CD4-positive, CD25-positive, alpha-beta regulatory T cell (primary cell): Measurements from ENCODE around the gene MYOD1. TPM values are rescaled to one million over a fixed set of nuclear protein-coding genes. Genes with fewer than 3 reads are reported as not detected.
A peak's percentile ranks its signal among the peaks of the same experiment; 100 is the strongest.

Experiments
- ATAC-seq, 2 donors: fragments of 150-1000 bp; cut with Tn5 transposase; one replicate each; pipeline ENCODE4 v1.10.0; 2021; ENCODE audit warnings: low read depth in 2 of 2, moderate number of reproducible peaks in 2 of 2, moderate library complexity in 1 of 2
- DNase-seq, 3 donors: peaks; one replicate each; pipeline versions ENCODE4 v3.0.0 to v3.0.0-alpha.2; 2012 to 2022; ENCODE audit warnings: mixed read lengths in 1 of 3
- H3K27ac ChIP-seq: one replicate; pipeline ENCODE4 v1.7.0; 2013; ENCODE audit warnings: mild to moderate bottlenecking, low read length; ENCODE audit not compliant: insufficient read depth, poor library complexity, severe bottlenecking
- H3K27me3 ChIP-seq: one replicate; pipeline ENCODE4 v1.7.0; 2013; ENCODE audit warnings: low read length; ENCODE audit not compliant: control insufficient read depth, insufficient read depth
- H3K36me3 ChIP-seq: one replicate; pipeline ENCODE4 v1.7.0; 2013; ENCODE audit warnings: mild to moderate bottlenecking, low read length, moderate library complexity; ENCODE audit not compliant: control insufficient read depth, insufficient read depth
- H3K4me1 ChIP-seq: 2 replicates; pipeline ENCODE4 v1.7.0; 2013; ENCODE audit warnings: mild to moderate bottlenecking, low read length; ENCODE audit not compliant: insufficient read depth, control insufficient read depth, poor library complexity, severe bottlenecking
- H3K4me3 ChIP-seq: one replicate; pipeline ENCODE4 v1.7.0; 2013; ENCODE audit warnings: low read depth, mild to moderate bottlenecking, low read length, moderate library complexity
- H3K9me3 ChIP-seq, 2 experiments: 1 replicate in 1 of 2; 2 replicates in 1 of 2; pipeline ENCODE4 v1.7.0; 2013; ENCODE audit warnings: low read length in 2 of 2, mild to moderate bottlenecking in 1 of 2, moderate library complexity in 1 of 2; ENCODE audit not compliant: control insufficient read depth in 2 of 2
- H3K27ac Mint-ChIP-seq, 3 donors: one replicate each; pipeline ENCODE4 v1.8.0; 2020 to 2022; ENCODE audit warnings: mild to moderate bottlenecking in 3 of 3, mixed read lengths in 3 of 3, moderate library complexity in 2 of 3
- H3K27me3 Mint-ChIP-seq: one replicate; pipeline ENCODE4 v1.8.0; 2022; ENCODE audit warnings: mild to moderate bottlenecking, mixed read lengths
- H3K36me3 Mint-ChIP-seq: one replicate; pipeline ENCODE4 v1.8.0; 2020; ENCODE audit warnings: mixed read lengths
- H3K4me1 Mint-ChIP-seq, 4 donors: one replicate each; pipeline ENCODE4 v1.8.0; 2020 to 2022; ENCODE audit warnings: mixed read lengths in 4 of 4, mild to moderate bottlenecking in 1 of 4
- H3K4me3 Mint-ChIP-seq, 4 donors: one replicate each; pipeline ENCODE4 v1.8.0; 2020 to 2022; ENCODE audit warnings: mild to moderate bottlenecking in 4 of 4, mixed read lengths in 4 of 4, moderate library complexity in 3 of 4
- H3K9me3 Mint-ChIP-seq, 7 donors: one replicate each; pipeline ENCODE4 v1.8.0; 2020 to 2022; ENCODE audit warnings: mixed read lengths in 7 of 7, mild to moderate bottlenecking in 3 of 7, moderate library complexity in 2 of 7
- polyA plus RNA-seq, 4 donors: library from polyadenylated mRNA; unstranded; fragments of 300-500 nt; fragmentation: Illumina TruSeq; gene quantifications; one replicate each; pipeline ENCODE4 v1.2.3, GENCODE V29; 2021
- total RNA-seq: library from RNA; stranded (reverse); gene quantifications from one replicate; pipeline ENCODE4 v1.2.3, GENCODE V29; 2022

The MYOD1 gene
- total and polyA plus RNA-seq, 5 donors from 2014 or later, result not detected

DNA sequence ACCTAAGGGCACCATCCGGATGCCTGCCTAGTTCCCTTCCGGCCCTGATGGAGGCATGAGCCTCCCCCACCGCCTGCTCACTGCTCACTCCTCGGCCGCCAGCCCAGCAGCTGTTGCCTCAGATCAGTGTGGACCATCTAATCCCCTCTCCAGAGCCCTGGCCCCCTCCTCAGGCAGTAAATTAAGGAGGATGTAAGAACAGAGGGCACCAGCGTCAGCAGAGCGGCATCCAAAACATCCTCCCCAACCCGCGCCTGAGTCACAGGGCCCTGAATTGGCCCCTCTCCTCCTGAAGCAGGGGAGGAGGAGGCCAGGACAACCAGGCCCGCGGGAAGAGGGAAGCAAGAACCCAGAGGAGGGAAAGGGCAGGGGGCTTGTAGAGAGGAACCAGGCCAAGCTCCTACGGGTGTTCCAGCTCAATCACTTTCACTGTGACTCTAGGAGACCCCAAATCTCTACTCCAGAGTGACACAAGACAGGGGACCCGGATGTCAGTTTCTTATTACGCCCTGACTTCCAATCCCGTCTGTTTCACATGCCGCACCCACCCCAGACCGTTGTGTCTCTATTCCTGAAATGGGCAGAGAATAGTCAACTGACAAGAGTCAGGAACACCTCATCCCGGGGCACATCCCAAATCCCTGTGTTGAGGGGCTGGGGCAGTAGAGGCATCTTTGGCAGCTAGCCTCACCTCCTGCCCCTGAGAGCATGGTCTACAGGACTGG is 31.3 kb upstream of the MYOD1 start:
- H3K27ac Mint-ChIP-seq, result no peak overlapping the region
- no peaks in the 10 kb centered on the region for H3K9me3 Mint-ChIP-seq
- peaks cover 0 to 3% (median 0%) of the 10 kb centered on the region in 4 donors for H3K4me1 Mint-ChIP-seq
- Histone ChIP-seq H3K9me3 (no peaks in the 10 kb centered on the region), H3K27me3 (peaks cover 2% of the 10 kb centered on the region), H3K36me3 (no peaks in the 10 kb centered on the region), H3K4me1 (no peaks in the 10 kb centered on the region), H3K27ac (no peak overlapping the region), H3K4me3 (no peak overlapping the region)
- no peak for DNase-seq
- H3K36me3 Mint-ChIP-seq, result no peaks in the 10 kb centered on the region
- no peak overlapping the region for H3K4me3 Mint-ChIP-seq
- H3K27me3 Mint-ChIP-seq, result peaks cover 2% of the 10 kb centered on the region
- no peak for ATAC-seq

DNA sequence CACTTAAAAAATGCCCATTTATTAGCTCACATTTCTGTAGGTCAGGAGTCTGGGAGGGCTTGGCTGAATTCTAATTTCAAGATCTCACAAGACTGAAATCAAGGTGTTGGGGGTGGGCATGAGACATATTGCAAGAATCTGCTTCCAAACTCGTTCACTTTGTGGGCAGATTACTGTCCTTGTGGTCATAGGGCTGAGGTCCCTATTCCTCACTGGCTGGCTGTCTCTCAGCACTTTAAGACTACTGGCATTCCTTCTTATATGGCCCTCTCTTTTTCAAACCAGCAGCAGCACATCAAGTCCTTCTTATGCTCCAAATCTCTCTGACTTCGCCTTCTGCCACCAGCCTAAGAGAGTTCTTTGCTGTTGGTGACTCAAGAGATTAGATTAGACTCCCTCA is 27.8 kb upstream of the MYOD1 start:
- H3K27ac Mint-ChIP-seq, result no peak overlapping the region
- ATAC-seq (no peak), DNase-seq (no peak)
- peaks cover 4% of the 10 kb centered on the region for H3K27me3 ChIP-seq
- no peak overlapping the region for H3K27ac ChIP-seq
- H3K4me3 ChIP-seq, result no peak overlapping the region
- H3K4me1 Mint-ChIP-seq, result peaks cover 0 to 4% (median 2%) of the 10 kb centered on the region in 4 donors
- H3K36me3 Mint-ChIP-seq, result no peaks in the 10 kb centered on the region
- H3K9me3 Mint-ChIP-seq, result peaks cover 0 to 2% (median 0%) of the 10 kb centered on the region in 7 donors
- peaks cover 22% of the 10 kb centered on the region for H3K27me3 Mint-ChIP-seq
- H3K9me3 ChIP-seq, result no peaks in the 10 kb centered on the region
- H3K4me1 ChIP-seq, result no peaks in the 10 kb centered on the region
- no peak overlapping the region for H3K4me3 Mint-ChIP-seq
- no peaks in the 10 kb centered on the region for H3K36me3 ChIP-seq

DNA sequence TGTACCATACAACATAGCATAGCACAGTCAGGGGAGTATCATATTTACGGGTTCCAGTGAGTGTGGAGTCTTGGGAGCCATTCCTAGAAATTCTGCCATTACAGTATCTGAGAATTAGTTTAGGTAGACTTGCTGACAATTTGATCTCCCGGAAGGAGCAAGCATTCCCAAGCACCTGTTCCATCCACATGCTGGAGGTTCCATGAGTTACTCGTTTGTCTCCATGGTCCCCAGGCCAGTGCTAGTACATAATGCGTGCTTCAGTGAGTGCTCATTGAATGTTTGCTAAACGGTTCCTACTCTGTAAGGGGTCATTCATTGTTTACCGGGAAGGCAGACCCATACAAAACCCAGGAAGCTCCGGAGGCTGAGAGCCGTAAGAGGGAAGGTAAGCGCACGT is 27.4 kb upstream of the MYOD1 start:
- no peak overlapping the region for H3K27ac Mint-ChIP-seq
- ATAC-seq, result no peak
- H3K4me1 ChIP-seq, result no peaks in the 10 kb centered on the region
- no peak overlapping the region for H3K27ac ChIP-seq
- no peak overlapping the region for H3K4me3 Mint-ChIP-seq
- H3K27me3 ChIP-seq, result peaks cover 8% of the 10 kb centered on the region
- no peaks in the 10 kb centered on the region for H3K36me3 ChIP-seq
- H3K4me1 Mint-ChIP-seq, result peaks cover 0 to 4% (median 0%) of the 10 kb centered on the region in 4 donors
- H3K9me3 ChIP-seq, result no peaks in the 10 kb centered on the region
- peaks cover 0 to 2% (median 0%) of the 10 kb centered on the region in 7 donors for H3K9me3 Mint-ChIP-seq
- peaks cover 27% of the 10 kb centered on the region for H3K27me3 Mint-ChIP-seq
- no peak for DNase-seq
- no peaks in the 10 kb centered on the region for H3K36me3 Mint-ChIP-seq
- no peak overlapping the region for H3K4me3 ChIP-seq

- Mint-ChIP-seq H3K4me3 (no peak overlapping the region), H3K27me3 (peaks cover 35% of the 10 kb centered on the region), H3K27ac (no peak overlapping the region), H3K36me3 (no peaks in the 10 kb centered on the region), H3K9me3 (peaks cover 0 to 2% (median 0%) of the 10 kb centered on the region in 7 donors), H3K4me1 (peaks cover 0 to 4% (median 0%) of the 10 kb centered on the region in 4 donors)
- DNase-seq (no peak), ATAC-seq (no peak)
- Histone ChIP-seq H3K27ac (no peak overlapping the region), H3K27me3 (peaks cover 8% of the 10 kb centered on the region), H3K4me1 (no peaks in the 10 kb centered on the region), H3K36me3 (no peaks in the 10 kb centered on the region), H3K4me3 (no peak overlapping the region), H3K9me3 (no peaks in the 10 kb centered on the region)
These were observed 26.4 kb upstream of the MYOD1 start for GRCh38 chr11:17692931-17693330.

DNA sequence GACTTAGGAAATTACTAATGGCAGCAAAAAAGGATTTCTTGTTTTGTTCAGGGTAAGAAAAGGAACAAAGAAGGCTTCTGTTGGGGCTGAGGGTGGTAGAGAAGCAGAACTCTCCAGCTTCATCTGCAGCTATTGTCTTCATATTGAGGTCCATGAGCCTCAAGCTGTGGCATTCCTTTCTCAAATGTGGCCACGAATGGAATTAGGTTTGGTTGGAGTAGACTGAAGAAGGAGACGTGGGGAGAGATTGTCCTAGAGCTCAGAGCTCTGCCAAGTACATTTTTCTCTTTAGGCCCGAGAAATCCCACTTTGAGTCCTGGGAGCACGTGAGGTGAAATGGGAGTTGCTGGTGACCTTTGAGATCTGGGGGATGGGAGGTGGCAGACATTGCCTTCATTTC is 25.8 kb upstream of the MYOD1 start:
- Histone ChIP-seq H3K27me3 (peaks cover 8% of the 10 kb centered on the region), H3K4me3 (no peak overlapping the region), H3K4me1 (no peaks in the 10 kb centered on the region), H3K9me3 (no peaks in the 10 kb centered on the region), H3K36me3 (no peaks in the 10 kb centered on the region), H3K27ac (no peak overlapping the region)
- Mint-ChIP-seq H3K27ac (no peak overlapping the region), H3K36me3 (no peaks in the 10 kb centered on the region), H3K4me1 (peaks cover 0 to 4% (median 0%) of the 10 kb centered on the region in 4 donors), H3K9me3 (peaks cover 0 to 2% (median 0%) of the 10 kb centered on the region in 7 donors), H3K4me3 (no peak overlapping the region), H3K27me3 (peaks cover 39% of the 10 kb centered on the region)
- ATAC-seq (no peak), DNase-seq (no peak)

- Histone ChIP-seq H3K27me3 (peaks cover 8% of the 10 kb centered on the region), H3K4me1 (no peaks in the 10 kb centered on the region), H3K27ac (no peak overlapping the region), H3K4me3 (no peak overlapping the region), H3K9me3 (no peaks in the 10 kb centered on the region), H3K36me3 (no peaks in the 10 kb centered on the region)
- Mint-ChIP-seq H3K27me3 (peaks cover 45% of the 10 kb centered on the region), H3K9me3 (peaks cover 0 to 2% (median 0%) of the 10 kb centered on the region in 7 donors), H3K27ac (no peak overlapping the region), H3K4me1 (peaks cover 0 to 4% (median 0%) of the 10 kb centered on the region in 4 donors), H3K4me3 (peak overlapping the region in 1 of 4 donors; percentile 4), H3K36me3 (no peaks in the 10 kb centered on the region)
- DNase-seq, result no peak
- no peak for ATAC-seq
These were observed 24.8 kb upstream of the MYOD1 start for GRCh38 chr11:17694494-17695110.

GRCh38 chr11:17695454-17696441 is 23.6 kb upstream of the MYOD1 start:
- Mint-ChIP-seq H3K4me3 (no peak overlapping the region), H3K27ac (no peak overlapping the region), H3K27me3 (peaks cover 45% of the 10 kb centered on the region), H3K36me3 (no peaks in the 10 kb centered on the region), H3K4me1 (peaks cover 0 to 4% (median 0%) of the 10 kb centered on the region in 4 donors), H3K9me3 (peaks cover 0 to 2% (median 0%) of the 10 kb centered on the region in 7 donors)
- Histone ChIP-seq H3K9me3 (no peaks in the 10 kb centered on the region), H3K36me3 (no peaks in the 10 kb centered on the region), H3K27me3 (peaks cover 8% of the 10 kb centered on the region), H3K27ac (no peak overlapping the region), H3K4me3 (no peak overlapping the region), H3K4me1 (no peaks in the 10 kb centered on the region)
- ATAC-seq (no peak), DNase-seq (no peak)
